ENCODE results near the gene ADCY1. TPM values are rescaled to one million over a fixed set of nuclear protein-coding genes. Genes with fewer than 3 reads are reported as not detected.

The ADCY1 gene
- total and polyA plus RNA-seq, 2 experiments from 2014 or later = 15.6 to 22.9 TPM

- H3K4me1 ChIP-seq (ENCODE audit: low read depth) = no peaks in the 10 kb centered on the region
- H3K9me3 ChIP-seq (ENCODE audit: low read depth) = no peaks in the 10 kb centered on the region
- DNase-seq (ENCODE audit: low read depth in 1 of 2, low spot score in 1 of 2) = no peak
- TF ChIP-seq, protein P1, sequence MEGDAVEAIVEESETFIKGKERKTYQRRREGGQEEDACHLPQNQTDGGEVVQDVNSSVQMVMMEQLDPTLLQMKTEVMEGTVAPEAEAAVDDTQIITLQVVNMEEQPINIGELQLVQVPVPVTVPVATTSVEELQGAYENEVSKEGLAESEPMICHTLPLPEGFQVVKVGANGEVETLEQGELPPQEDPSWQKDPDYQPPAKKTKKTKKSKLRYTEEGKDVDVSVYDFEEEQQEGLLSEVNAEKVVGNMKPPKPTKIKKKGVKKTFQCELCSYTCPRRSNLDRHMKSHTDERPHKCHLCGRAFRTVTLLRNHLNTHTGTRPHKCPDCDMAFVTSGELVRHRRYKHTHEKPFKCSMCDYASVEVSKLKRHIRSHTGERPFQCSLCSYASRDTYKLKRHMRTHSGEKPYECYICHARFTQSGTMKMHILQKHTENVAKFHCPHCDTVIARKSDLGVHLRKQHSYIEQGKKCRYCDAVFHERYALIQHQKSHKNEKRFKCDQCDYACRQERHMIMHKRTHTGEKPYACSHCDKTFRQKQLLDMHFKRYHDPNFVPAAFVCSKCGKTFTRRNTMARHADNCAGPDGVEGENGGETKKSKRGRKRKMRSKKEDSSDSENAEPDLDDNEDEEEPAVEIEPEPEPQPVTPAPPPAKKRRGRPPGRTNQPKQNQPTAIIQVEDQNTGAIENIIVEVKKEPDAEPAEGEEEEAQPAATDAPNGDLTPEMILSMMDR (IDR thresholded peaks at IDR 0.05; ENCODE audit: low read depth, low read length) = no peak
- H3K36me3 ChIP-seq = no peaks in the 10 kb centered on the region
- H3K27ac ChIP-seq = no peak overlapping the region
- no peaks in the 10 kb centered on the region for H3K27me3 ChIP-seq
- H3K4me3 ChIP-seq = no peak overlapping the region
Observed at GRCh38 chr7:45643630-45644029, 69.5 kb downstream of the ADCY1 start.

DNA sequence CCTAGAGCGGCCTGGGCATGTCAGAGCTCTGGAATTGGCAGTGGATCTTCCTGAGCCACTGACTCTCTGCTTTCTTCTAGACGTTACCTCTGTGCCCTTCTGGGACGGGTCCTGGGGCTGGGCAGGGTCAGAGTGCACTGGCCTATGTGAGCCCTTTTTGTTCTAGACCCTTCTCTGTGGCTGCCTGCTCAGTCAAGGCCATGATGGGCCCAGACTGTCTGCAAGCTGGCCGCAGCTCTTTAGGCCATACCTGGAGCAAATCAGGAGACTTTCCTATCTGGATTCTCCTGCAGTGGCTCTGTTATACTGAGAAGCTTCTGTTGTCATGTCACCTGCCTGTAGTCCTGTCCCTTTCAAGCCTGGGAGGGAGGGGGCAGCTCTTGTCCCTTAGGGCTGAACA, 70.1 kb downstream of the ADCY1 start:
- H3K36me3 ChIP-seq = no peaks in the 10 kb centered on the region
- H3K4me1 ChIP-seq (ENCODE audit: low read depth) = no peaks in the 10 kb centered on the region
- H3K27ac ChIP-seq = no peak overlapping the region
- DNase-seq (ENCODE audit: low read depth in 1 of 2, low spot score in 1 of 2) = no peak
- TF ChIP-seq, protein P1 (IDR thresholded peaks at IDR 0.05; ENCODE audit: low read depth, low read length) = no peak
- H3K4me3 ChIP-seq = no peak overlapping the region
- no peaks in the 10 kb centered on the region for H3K27me3 ChIP-seq
- H3K9me3 ChIP-seq (ENCODE audit: low read depth) = no peaks in the 10 kb centered on the region

DNA sequence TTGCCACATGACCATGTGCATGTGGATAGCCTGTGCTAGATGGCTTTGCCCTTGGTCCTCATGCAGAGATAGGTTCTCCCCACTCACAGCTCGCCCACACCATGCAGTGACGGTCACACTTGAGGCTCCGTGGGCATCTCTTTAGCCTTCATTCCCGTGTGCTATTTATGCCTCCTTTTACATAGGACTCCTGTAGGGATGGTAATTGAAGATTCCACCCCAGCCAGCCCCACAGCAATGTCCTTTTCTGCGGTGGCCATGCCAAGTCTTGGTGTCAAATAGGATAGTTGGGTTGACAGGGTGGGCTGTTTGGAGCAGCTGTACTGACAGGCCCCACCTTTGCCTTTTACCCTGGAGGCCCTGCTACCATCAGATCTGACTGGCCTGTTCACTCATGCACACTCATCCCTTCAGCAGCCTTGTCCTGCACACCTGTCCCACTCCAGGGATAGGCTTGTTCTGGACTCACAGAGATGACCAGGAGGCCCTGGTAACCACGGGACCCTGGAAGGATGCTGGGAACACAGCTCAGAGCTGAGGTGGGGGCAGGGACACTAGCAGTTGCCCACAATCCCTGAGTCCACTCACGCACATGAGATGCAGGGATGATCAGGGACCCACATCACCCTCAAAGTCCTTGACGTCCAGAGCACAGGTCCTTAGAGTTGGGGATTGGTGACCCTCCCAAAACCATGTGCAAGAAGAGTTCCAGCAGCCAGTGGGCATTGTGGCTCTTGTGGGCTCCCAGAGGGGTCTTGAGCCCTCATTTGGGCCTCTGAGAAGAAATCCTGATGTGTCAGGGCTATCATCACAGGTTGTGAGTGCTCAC, 71.2 kb downstream of the ADCY1 start:
- H3K36me3 ChIP-seq = no peaks in the 10 kb centered on the region

GRCh38 chr7:45646207-45646821, 72.1 kb downstream of the ADCY1 start:
- Histone ChIP-seq H3K36me3 (peaks cover 2% of the 10 kb centered on the region), H3K4me1 (ENCODE audit: low read depth) (no peaks in the 10 kb centered on the region), H3K27me3 (no peaks in the 10 kb centered on the region), H3K9me3 (ENCODE audit: low read depth) (no peaks in the 10 kb centered on the region), H3K27ac (no peak overlapping the region), H3K4me3 (no peak overlapping the region)
- TF ChIP-seq, protein P1 (IDR thresholded peaks at IDR 0.05; ENCODE audit: low read depth, low read length) = no peak
- no peak for DNase-seq (ENCODE audit: low read depth in 1 of 2, low spot score in 1 of 2)

More for the DNA sequence above, 71.2 kb downstream of the ADCY1 start:
- H3K4me1 ChIP-seq (ENCODE audit: low read depth) = no peaks in the 10 kb centered on the region
- no peak overlapping the region for H3K4me3 ChIP-seq
- H3K9me3 ChIP-seq (ENCODE audit: low read depth) = no peaks in the 10 kb centered on the region
- no peak for DNase-seq (ENCODE audit: low read depth in 1 of 2, low spot score in 1 of 2)
- TF ChIP-seq, protein P1 (IDR thresholded peaks at IDR 0.05; ENCODE audit: low read depth, low read length) = no peak
- no peak overlapping the region for H3K27ac ChIP-seq
- no peaks in the 10 kb centered on the region for H3K27me3 ChIP-seq

- H3K9me3 ChIP-seq (ENCODE audit: low read depth) = no peaks in the 10 kb centered on the region
- H3K27me3 ChIP-seq = no peaks in the 10 kb centered on the region
- H3K27ac ChIP-seq = no peak overlapping the region
- no peaks in the 10 kb centered on the region for H3K4me1 ChIP-seq (ENCODE audit: low read depth)
- H3K36me3 ChIP-seq = peaks cover 2% of the 10 kb centered on the region
- peak in 1 of 2 donors; percentile 6 for DNase-seq (ENCODE audit: low read depth in 1 of 2, low spot score in 1 of 2)
- TF ChIP-seq, protein P1 (IDR thresholded peaks at IDR 0.05; ENCODE audit: low read depth, low read length) = no peak
- H3K4me3 ChIP-seq = no peak overlapping the region
Observed at GRCh38 chr7:45646996-45647825, 73.0 kb downstream of the ADCY1 start.

Measured in cardiac muscle cell (in vitro differentiated cells and primary cell).